Cardiac septum (tissue), 1 donor: ENCODE results near the gene HEATR5A. TPM values are rescaled to one million over a fixed set of nuclear protein-coding genes. Genes with fewer than 3 reads are reported as not detected.
"Not testable (repeated sequence)": the region's sequence is repeated elsewhere in the genome, so short reads cannot be mapped to it uniquely, and the experiment has no call there.

Experiments
- DNase-seq: peaks from one replicate; pipeline ENCODE4 v3.0.0-alpha.2; 2020; ENCODE audit warnings: low spot score
- intact Hi-C: fragments of 100-400 bp; cut with DNase I; formaldehyde crosslinking; loops from one replicate; pipeline ENCODE4 v1.14.0; 2022
- total RNA-seq: library from RNA; stranded (reverse); fragmentation: NEBNext Ultra II Directional; extraction: Animal tissue kit (Norgen Biotek cat#: 25700); gene quantifications from one replicate; pipeline ENCODE4 v1.2.1, GENCODE V29; 2021
- donor health status: DM: no; HTN: no; CAD: no.

The HEATR5A gene
- total RNA-seq, 1 donor from 2014 or later = 49.5 TPM

GRCh38 chr14:31395572-31396205 lies 24.7 kb downstream of the HEATR5A start:
- intact Hi-C loops = no loop called here
- DNase-seq = no peak

DNA sequence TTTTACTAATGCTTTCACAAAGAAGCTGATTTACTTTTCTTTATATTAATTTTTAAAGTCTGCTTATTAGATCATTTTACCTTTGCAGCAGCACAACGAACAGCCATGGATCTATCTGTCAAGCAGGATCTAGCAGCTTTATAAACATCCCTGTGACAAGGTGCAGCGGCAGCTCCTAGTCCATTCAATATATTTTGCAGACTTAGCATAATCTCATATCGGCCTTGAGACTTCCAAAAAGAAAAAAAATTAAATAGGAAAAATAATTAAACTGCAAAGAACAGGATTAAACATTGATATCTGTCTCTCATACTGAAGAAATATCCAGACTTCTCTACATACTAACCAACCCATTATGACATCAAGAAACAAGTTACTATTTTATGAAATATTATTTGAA lies 25.2 kb downstream of the HEATR5A start:
- intact Hi-C loops = no loop called here
- no peak for DNase-seq

DNA sequence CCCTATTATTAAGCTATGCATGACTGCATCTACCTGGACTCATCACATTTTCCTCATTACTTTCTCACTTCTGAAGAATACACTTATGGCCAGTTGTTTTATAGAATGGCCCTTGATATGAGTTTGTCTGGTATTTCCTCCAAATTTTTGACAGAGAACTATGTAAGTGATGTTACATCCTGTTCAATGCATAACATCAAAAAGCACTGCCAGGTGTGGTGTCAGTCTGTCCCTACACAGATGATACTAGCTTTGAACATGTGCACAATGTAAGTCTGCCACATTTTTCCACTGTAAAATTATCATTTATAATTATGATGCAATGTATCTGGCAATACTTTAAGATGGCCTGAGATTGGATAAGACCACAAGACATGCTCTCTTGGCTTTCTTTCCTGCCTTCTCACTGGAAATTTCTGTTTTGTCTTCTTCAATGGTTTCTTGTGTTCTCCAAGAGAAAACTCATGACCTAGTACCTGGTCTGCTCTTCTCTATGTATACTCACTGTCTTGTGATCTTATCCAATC lies 28.3 kb downstream of the HEATR5A start:
- intact Hi-C loops = no loop called here

DNA sequence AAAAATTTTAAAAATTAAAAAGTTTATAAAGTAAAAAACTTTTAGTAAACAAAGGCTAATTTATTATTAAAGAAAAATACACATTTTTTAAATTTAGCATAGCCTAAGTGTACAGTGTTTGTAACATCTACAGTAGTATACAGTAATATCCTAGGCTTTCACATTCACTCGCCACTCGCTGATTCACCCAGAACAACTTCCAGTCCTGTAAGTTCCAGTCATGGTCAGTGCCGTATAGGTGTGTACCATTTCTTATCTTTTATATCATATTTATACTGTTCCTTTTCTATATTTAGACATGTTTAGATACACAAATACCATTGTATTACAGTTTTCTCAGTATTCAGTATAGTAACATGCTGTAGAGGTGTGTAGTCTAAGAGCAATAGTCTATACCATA lies 28.9 kb downstream of the HEATR5A start:
- intact Hi-C loops = no loop called here

More for the DNA sequence above, 28.3 kb downstream of the HEATR5A start:
- no peak for DNase-seq

DNA sequence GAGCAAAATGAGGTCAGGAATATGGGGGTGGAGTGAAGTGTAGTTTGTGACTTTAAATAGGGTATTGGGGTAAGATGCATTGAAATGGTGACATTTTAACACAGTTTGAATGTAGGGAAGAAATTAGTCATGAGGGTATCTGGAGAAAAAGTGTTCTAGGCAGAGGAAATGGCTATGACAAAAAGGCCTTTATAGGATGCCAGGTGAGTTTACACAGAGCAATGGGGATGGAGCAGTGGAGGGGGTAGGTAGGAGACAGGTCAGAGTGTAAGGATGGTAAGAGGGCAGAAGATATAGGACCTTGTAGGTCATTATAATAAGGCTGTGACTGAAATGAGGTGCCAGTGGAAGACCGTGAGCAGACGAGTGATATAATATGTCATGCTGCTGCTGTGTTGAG lies 30.4 kb downstream of the HEATR5A start:
- no peak for DNase-seq
- intact Hi-C loops = no loop called here

More for the DNA sequence above, 28.9 kb downstream of the HEATR5A start:
- DNase-seq = no peak

- DNase-seq = no peak
Measured at GRCh38 chr14:31388687-31389413, 31.5 kb downstream of the HEATR5A start.

DNA sequence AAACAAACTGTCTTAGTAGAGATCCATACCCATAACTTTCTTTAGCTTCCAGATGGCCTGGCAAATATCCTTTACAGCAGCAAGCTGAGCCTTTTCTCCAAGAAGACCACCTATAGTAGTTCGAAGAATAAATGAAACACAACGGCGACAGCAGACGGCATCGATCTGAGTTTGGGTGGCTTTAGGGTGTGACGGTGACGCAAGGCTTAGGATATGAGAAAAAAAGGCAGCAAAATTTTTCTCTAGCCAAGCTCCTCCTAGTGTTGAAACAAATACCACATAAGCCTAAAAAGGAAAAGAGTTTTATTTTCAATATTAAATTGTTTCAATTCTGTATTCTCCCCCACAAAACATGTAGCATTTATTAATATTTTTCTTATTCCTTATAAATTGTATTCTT lies 33.3 kb downstream of the HEATR5A start:
- intact Hi-C loops = no loop called here
- no peak for DNase-seq

More at GRCh38 chr14:31388687-31389413, 31.5 kb downstream of the HEATR5A start:
- intact Hi-C loops = no loop called here

DNA sequence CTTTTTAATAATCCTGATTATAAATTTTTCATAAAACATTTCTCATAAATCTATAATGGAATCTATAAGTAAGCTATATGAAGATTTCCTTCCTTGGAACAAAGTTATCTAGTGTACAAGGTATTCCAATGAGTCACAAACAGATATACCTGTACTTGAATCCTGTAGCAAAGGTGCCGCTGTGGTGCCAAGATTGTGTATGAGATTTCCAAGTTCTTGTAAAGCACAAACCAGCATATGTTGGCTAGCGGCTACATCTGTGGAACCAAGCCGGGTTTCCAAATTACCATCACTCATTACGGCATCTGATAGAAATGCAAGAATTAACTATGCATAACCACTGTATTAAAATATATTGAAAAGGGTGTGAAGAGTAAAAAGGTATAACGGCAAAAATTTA lies 34.1 kb downstream of the HEATR5A start:
- DNase-seq = no peak
- intact Hi-C loops = no loop called here

- no peak for DNase-seq
- intact Hi-C loops = no loop called here
Measured at GRCh38 chr14:31382221-31382620, 38.1 kb downstream of the HEATR5A start.

GRCh38 chr14:31380106-31380505 lies 40.2 kb downstream of the HEATR5A start:
- DNase-seq = no peak
- intact Hi-C loops = no loop called here

- DNase-seq, intact Hi-C loops: not testable (repeated sequence)
Measured at GRCh38 chr14:31379125-31379947, 41.0 kb downstream of the HEATR5A start.

DNA sequence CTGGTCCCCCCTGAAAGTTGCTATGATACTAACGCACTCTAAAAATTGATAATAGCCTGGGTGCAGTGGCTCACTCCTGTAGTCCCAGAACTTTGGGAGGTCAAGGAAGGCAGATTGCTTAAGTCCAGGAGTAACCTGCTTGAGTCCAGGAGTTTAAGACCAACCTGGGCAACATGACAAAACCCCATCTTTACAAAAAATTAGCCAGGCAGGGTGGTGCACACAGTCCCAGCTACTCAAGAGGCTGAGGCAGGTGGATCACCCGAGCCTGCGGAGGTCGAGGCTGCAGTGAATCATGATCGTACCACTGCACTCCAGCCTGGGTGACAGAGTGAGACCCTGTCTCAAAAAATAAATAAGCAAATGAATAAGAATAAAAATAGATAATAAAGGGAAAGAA lies 42.9 kb downstream of the HEATR5A start:
- DNase-seq = no peak
- intact Hi-C loops = no loop called here

DNA sequence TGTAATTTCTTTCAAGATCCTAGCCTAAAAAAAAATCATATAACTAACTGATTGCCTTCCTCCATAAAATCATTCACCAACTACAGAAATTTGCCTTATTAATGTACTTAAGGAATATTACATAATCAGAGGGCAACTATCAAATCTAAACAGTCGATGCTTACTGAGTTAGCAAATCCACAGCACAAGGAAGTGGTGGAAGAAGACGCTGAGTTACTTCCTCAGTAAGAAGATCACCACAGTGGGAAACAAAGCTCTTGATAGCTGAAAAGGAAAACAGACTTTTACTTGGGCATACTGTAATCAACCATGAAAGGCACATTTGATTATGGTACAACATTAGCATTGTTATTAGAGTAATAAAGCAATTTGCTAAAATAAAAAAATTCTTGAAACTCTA lies 48.7 kb downstream of the HEATR5A start:
- intact Hi-C loops = no loop called here
- no peak for DNase-seq

DNA sequence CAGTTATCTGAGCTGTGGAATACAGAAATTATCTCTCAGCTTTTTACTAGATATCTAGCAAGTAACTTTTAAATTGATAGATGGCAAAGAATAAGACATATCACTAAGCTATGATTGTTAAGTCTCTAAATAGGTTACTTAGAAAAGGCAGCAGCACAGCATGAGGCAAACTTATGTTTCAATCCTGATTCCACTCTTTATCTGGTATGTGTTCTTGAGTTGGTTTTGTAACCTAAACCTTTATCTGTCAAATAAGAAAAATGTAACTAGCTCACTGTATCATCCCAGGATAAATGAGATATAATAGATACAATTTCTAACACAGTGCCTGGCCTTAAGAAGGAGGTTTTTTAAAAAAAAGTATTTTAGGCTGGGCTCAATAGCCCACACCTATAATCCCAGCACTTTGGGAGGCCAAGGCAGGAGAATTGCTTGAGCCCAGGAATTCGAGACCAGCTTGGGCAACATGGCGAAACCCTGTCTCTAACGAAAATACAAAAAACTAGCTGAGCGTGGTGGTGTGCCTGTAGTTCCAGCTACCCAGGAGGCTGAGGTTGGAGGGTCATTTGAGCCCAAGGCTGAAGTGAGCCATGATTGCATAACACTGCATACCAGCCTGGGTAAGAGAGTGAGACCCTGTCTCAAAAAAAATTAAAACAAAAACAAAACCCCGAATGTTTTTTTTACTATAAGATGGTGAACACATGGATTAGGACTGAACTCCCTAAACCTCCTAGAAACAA lies 56.8 kb downstream of the HEATR5A start:
- no peak for DNase-seq
- intact Hi-C loops = no loop called here

- DNase-seq = no peak
- intact Hi-C loops = no loop called here
Measured at GRCh38 chr14:31362746-31363145, 57.6 kb downstream of the HEATR5A start.

- DNase-seq, intact Hi-C loops: not testable (repeated sequence)
Measured at GRCh38 chr14:31361761-31362160, 58.6 kb downstream of the HEATR5A start.

DNA sequence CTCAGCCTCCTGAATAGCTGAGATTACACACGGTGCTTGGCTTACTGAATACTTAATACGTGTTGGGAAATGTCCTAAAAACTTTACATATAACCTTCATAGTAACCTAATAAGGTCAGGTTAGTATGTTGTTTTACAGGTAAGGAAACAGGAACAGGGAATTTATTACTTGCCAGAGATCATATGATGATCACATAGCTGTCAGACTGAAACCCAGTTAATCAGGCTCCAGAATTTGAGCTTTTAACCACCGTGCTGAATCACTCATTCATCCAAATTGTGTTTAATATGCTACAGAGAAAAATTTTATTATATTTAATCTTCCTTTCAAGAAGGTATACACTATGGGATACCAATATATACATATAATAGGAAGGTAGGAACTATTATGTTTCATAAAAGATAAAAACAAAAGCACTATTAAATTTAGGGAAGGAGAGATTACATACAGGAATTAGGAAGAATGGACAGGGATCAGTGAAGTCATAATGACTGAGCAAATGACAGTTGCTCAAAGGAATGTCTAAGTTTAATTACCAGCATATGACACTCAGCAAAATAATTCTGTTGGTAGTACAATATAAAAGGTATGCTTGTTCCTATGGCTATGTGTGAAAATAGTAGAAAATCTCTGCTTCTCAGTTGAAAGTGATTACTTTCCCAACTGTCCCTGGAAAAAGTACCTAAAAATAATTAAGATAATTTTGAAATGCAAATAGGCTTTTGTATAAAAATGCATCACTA lies 59.3 kb downstream of the HEATR5A start:
- intact Hi-C loops = no loop called here

DNA sequence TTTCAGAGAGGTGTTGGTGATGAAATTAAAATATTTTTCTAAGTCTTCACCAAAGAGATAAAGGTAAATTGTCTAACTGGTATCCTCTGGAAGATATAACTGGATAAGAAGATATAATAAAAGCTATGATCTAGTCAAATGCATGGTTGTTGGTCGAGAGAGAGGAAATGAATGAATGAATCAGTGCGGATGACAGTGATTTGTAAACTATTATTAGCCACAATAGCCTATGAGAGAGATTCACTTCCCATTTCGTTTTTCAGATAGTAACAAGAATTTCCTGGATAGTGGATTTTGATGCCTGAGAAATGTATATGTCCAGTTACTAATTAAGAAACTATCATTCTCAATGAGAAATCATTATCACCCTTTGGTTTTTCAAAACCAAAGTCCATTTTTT lies 63.1 kb downstream of the HEATR5A start:
- intact Hi-C loops = loop anchor here (10.0 kb wide), 2 partner anchors 152 to 212 kb away; partner anchors contain the start of gene HECTD1
- DNase-seq = no peak

More for the DNA sequence above, 59.3 kb downstream of the HEATR5A start:
- DNase-seq = no peak

- intact Hi-C loops = no loop called here
- DNase-seq = no peak
Measured at GRCh38 chr14:31346097-31346496, 74.3 kb downstream of the HEATR5A start.
